Thyroid gland (tissue), 4 donors: Measurements from ENCODE around the gene CCBE1.

Experiments used
- CTCF ChIP-seq, 6 experiments: fragments of 200-600 bp in 3 of 6; fragments of 450-650 bp in 3 of 6; sonication (generic) in 3 of 6; IDR thresholded peaks; one replicate each; pipeline ENCODE4 v1.5.1; 2016 to 2019; ENCODE audit warnings: antibody characterized with exemption in 6 of 6, mild to moderate bottlenecking in 2 of 6, inconsistent platforms in 1 of 6, moderate library complexity in 1 of 6
- POLR2A ChIP-seq, 2 donors: fragments of 450-650 bp; IDR thresholded peaks; one replicate each; pipeline ENCODE4 v1.6.1; 2017; ENCODE audit warnings: antibody characterized with exemption in 2 of 2, mild to moderate bottlenecking in 2 of 2, moderate library complexity in 1 of 2

- TF ChIP-seq CTCF (IDR thresholded peaks at IDR 0.05), result no peak
- no peak for TF ChIP-seq POLR2A (IDR thresholded peaks at IDR 0.05)
Observed at GRCh38 chr18:59639136-59639535, 58.1 kb downstream of the CCBE1 start.
